HG03175 (cell line): ENCODE results near the gene SERPINE2.

Experiments
- ATAC-seq: cut with Tn5 transposase; IDR thresholded peaks from one replicate; pipeline ENCODE4 v1.9.1; 2021; ENCODE audit warnings: mild to moderate bottlenecking, moderate library complexity; ENCODE audit not compliant: unreplicated experiment

The SERPINE2 gene

DNA sequence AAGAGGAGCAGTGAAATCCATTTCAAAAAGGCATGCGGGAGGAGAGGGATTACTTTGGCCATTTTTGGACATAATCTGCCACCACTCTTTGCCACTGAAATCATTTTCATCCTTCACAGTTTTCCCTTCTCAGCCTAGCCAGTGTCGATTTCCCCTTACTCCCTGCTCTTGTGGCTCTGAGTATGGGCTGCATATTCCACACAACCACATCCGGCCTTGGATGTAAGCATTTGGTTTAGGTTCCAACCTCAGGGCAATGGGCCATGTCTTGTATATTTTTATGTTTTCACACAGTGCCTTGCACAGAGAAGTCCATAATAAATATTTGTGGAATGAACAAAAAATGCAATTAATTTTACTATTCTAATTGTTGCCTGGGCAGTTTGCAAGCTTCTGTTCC lies 7.7 kb upstream of the SERPINE2 start:
- ATAC-seq, result no peak

- no peak for ATAC-seq
Measured at GRCh38 chr2:224042191-224042696, 3.2 kb upstream of the SERPINE2 start.

DNA sequence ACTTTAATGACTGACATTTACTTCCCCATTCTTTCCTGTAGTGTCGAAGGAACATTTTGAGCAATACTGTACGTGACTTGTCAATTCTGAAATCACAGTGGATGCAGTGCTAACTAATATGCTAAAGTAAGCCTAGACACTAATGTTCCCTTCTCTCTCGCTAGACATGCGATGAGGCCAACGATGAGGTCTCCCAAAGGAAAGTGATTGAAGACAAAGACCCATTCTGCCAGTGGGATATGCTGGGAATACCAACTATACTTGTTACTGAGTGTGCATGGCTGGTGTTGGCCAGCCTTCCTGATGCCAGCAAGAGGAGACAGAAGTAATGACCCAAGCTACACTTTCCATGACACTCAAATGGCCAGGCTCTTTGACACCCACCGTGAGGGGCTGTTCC lies 2.5 kb upstream of the SERPINE2 start:
- ATAC-seq, result no peak

DNA sequence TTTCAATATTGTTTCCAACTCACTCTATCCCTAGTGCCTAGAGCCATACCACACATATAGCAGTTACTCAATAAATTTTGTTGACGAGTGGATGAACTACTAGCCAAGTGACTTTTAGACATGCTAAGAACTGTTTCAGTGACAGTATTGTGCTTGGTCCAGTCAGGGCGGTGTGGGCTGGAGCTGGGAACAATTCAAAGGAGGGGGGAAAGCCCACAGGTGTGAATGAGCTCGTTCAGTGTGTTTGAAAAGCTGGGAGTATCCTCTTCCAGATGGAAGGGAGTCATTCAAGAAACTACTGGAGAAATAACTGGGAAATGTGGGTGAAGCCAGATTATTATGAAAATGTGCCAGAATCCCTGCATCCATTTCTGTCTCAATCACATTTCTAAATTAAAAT lies 1.7 kb upstream of the SERPINE2 start:
- ATAC-seq, result no peak

DNA sequence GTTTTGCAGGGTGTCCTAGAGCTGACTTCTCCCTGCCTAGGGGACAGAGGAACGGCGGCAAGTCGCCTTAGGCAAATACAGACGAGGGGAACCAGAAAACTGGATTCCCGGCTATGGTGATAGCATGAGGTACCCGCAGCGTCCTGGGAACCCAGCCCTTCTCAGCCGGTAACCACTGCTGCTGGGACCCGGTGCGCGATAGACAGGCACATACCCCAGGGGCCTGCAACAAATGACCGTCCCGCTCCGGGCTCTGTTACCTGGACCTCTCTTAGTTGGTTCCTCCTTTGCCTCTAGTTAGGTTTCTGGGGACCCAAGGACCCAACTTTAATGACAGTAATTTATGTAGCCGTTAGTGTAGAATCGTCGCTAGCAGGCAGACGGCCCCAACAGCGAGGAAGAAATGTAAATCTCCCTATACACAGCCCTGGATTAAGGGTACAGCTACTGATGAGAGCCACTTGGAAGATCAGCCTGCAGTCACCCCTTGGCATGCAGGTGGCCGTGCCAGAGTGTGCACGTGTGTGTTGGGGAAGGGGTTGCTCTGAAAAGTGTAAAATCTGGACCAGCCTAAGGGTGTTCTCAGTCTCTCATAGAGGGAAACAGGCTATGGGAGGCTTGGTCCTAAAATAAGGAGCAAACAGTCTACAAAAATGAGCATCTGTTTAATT lies 819 bp upstream of the SERPINE2 start:
- peak; percentile 2 for ATAC-seq

GRCh38 chr2:224038830-224039079 lies 331 bp downstream of the SERPINE2 start:
- peak; percentile 29 for ATAC-seq

GRCh38 chr2:224038049-224038829 lies 847 bp downstream of the SERPINE2 start:
- peak; percentile 62 for ATAC-seq

DNA sequence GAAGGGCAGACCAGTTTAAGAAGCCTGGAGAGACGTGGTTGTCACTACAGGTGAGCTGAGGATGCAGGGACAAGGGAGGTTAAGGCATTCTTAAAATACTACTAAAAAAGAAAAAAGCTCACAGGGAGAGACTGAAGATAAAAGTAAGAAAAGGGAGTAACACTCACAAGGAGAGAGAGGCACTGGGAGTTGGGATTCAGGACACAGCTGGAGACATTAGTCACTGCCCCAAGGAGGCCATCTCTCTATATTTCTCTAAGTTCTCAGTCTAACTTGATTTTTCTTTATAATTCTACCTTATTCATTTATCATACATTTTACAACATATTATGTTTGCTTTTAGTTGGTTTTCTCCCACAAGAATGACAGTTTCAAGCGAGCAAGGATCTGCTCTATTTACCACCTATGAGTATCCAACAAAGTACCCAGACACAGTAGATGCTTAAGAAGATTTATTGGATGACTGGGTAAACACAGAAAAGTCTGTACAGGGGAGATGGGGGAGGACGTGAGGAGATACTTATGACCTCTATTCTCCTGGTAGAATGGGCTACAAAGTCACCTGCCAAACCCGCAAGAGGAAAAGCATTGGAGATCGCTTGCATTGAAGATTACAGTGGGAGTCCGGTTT lies 2.2 kb downstream of the SERPINE2 start:
- ATAC-seq, result no peak

GRCh38 chr2:224034017-224034416 lies 5.1 kb downstream of the SERPINE2 start:
- no peak for ATAC-seq

- no peak for ATAC-seq
Measured at GRCh38 chr2:224033601-224034000, 5.5 kb downstream of the SERPINE2 start.

DNA sequence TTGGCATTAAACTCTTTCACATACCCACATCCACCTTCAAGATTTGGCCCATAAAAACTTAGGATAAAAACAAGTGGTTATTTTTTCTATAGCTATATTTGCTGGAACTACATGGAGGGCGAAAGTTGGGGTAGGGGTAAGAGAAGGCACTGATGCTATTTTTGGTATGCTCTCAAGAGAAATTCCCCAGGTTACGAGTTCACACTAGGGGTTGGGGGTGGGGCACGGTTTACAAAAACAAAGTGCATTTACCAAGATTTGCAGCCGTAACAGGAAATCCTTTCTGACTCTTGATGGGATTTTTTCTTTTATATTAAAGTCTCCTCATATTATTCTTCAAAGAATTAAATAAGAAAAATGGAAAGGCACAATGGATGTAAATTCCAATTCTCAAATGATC lies 6.8 kb downstream of the SERPINE2 start:
- ATAC-seq, result no peak

GRCh38 chr2:224031358-224031970 lies 7.6 kb downstream of the SERPINE2 start:
- no peak for ATAC-seq

DNA sequence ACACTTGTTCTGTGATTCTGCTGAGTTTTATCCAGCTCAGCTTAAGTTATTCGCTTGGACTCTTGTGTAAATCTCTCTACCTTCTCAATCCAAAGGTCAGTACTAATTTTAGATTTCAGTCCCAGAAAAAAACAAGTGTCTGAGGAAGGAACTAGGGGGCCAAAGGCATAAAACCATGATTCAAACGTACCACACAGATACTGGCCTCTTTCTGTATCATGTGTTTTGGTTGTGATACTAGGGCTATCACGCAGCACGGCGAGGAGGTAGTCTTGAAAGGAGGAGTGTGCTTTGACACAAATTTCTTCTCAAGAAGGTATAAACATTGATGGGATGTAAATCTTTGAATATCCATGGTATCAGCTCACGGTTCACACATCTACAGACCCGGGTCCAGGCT lies 8.3 kb downstream of the SERPINE2 start:
- no peak for ATAC-seq

- ATAC-seq, result no peak
Measured at GRCh38 chr2:224029876-224030275, 9.2 kb downstream of the SERPINE2 start.

DNA sequence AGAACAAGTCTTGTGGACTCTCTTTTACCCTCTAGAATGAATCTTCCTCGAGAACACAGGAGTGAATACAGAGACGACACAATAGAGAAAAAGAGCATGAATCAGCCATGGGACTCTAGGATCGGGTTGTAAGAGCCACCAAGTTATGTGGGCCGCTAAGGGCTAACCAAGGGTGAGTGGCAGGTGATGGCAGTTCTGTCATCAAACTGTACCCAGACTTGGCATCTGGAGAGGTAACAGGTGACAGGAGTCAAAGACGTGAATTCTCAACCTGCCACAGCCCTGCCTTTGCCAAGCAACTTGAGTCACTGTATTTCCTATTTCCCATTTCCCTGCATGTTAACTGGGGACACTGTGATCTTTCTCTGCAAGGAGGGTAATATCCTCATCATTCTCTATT lies 11.2 kb downstream of the SERPINE2 start:
- no peak for ATAC-seq

DNA sequence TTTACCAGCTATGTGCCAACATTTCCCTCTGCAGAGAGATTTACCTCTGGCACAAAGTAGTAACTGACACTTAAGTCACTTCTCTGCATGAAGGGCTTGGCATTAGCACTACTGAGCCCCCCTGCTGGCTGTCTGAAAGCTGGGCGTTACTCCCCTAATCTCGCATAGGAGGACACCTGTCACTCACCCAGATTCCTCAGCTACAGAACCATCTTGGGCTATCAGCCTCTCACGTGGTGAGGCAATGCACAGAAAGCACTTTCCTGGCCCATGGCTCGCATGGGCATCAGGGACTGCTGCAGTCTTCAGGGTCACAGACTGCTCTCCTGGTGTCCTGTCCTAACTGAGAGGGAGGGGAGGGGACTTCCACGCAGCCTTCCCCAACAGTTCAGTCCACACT lies 12.0 kb downstream of the SERPINE2 start:
- ATAC-seq, result no peak

GRCh38 chr2:224025874-224026273 lies 13.2 kb downstream of the SERPINE2 start:
- peak; percentile 98 for ATAC-seq

- ATAC-seq, result no peak
Measured at GRCh38 chr2:224024270-224024669, 14.8 kb downstream of the SERPINE2 start.

DNA sequence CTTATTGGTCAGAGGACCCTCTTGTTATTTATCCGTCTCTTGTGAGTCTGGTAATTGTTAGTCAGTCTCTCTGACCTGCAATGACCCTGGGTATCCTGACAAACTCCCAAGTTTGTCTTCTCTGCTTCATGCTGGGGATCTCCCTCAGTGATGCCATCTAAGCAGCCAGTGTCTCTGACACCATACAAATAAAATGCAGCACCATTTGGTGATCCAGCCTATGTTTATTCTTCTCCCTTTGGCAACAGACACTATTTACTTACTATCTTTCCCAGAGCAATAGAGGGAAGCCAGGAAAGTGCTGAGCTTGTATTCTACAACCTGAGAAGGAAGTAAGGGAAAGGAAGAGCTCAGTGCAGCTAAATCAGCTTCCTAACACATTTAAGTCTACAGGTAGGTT lies 15.9 kb downstream of the SERPINE2 start:
- ATAC-seq, result no peak

GRCh38 chr2:224022486-224022885 lies 16.6 kb downstream of the SERPINE2 start:
- ATAC-seq, result no peak

DNA sequence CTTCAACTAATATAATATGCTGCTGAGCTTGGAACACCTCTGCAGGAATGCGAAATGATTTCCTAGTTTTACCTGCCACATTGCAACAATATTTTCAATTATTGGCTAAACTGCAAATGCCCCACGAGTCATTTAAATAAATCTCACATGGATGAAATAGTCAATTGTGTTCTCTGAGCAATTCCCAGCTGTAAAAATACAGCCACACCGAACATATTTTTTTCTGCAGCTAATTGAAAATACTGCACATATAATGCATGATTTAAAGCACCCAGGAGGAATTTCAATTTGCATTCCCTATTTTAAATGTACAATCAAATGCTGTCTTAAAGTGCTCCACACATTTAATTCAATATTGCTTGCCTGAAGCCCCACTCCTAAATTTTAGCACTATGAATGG lies 18.6 kb downstream of the SERPINE2 start:
- ATAC-seq, result no peak

DNA sequence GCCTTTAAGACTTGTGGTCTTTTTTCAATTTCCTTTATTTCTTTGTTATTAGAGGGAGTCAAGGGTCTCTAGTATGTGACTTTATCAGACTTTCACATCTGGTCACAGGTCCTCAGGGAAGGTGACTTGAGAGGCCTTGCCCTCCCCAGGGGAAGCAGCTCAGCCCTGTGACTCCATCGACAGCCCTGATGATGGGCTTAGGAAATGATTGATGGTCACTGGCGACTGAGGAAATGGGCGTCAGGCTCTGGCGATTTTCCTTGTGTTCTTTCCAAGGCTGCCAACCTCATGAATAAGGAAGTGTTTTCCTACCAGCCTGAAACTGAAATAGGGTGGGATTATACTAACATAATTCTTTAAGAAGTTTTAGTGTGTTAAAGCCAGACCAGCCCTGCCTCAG lies 21.1 kb downstream of the SERPINE2 start:
- no peak for ATAC-seq
